ENCODE measurements around the gene TENT4A. TPM values are rescaled to one million over a fixed set of nuclear protein-coding genes. Genes with fewer than 3 reads are reported as not detected.

Gene TENT4A
- total and polyA plus RNA-seq, 10 of the 15 experiments (the other 5 are each of a cell fraction or from before 2014, with no cell fraction given) = 1.4 to 30.6 (median 12.5) TPM

DNA sequence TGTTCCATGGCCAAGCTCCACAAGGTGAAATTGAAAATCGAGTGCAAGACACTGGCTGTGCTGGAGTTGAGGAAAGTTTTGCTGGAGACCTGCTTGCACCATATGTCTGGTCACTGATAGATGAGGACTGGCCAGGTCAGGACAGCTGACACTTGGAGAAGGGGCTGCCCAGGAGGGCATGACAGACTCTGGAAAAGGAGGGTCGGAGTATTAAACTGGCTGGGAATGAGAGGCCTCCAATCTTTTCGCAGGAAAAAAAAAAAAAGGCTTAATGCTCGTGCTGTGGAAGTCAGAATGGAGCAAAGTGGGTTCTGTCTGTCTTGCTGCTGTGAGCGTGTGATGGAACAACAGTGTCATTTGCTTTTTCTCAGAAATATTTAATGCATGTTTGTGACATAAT is 5.5 kb downstream of the TENT4A start (continued):
- TF ChIP-seq, protein P1, sequence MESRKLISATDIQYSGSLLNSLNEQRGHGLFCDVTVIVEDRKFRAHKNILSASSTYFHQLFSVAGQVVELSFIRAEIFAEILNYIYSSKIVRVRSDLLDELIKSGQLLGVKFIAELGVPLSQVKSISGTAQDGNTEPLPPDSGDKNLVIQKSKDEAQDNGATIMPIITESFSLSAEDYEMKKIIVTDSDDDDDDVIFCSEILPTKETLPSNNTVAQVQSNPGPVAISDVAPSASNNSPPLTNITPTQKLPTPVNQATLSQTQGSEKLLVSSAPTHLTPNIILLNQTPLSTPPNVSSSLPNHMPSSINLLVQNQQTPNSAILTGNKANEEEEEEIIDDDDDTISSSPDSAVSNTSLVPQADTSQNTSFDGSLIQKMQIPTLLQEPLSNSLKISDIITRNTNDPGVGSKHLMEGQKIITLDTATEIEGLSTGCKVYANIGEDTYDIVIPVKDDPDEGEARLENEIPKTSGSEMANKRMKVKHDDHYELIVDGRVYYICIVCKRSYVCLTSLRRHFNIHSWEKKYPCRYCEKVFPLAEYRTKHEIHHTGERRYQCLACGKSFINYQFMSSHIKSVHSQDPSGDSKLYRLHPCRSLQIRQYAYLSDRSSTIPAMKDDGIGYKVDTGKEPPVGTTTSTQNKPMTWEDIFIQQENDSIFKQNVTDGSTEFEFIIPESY (IDR thresholded peaks at IDR 0.05) = no peak
- TF ChIP-seq, protein P2, sequence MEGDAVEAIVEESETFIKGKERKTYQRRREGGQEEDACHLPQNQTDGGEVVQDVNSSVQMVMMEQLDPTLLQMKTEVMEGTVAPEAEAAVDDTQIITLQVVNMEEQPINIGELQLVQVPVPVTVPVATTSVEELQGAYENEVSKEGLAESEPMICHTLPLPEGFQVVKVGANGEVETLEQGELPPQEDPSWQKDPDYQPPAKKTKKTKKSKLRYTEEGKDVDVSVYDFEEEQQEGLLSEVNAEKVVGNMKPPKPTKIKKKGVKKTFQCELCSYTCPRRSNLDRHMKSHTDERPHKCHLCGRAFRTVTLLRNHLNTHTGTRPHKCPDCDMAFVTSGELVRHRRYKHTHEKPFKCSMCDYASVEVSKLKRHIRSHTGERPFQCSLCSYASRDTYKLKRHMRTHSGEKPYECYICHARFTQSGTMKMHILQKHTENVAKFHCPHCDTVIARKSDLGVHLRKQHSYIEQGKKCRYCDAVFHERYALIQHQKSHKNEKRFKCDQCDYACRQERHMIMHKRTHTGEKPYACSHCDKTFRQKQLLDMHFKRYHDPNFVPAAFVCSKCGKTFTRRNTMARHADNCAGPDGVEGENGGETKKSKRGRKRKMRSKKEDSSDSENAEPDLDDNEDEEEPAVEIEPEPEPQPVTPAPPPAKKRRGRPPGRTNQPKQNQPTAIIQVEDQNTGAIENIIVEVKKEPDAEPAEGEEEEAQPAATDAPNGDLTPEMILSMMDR (IDR thresholded peaks at IDR 0.05 in 2 of 3, conservative IDR thresholded peaks at IDR 0.05 in 1 of 3; ENCODE audit: control insufficient read depth in 2 of 3, extremely low read depth in 1 of 3, insufficient read depth in 1 of 3, low read depth in 3 of 3, low read length in 3 of 3) = no peak
- TF ChIP-seq SREBF1 (IDR thresholded peaks at IDR 0.05; ENCODE audit: low read length) = no peak
- TF ChIP-seq ZNF622 (IDR thresholded peaks at IDR 0.05) = no peak
- TF ChIP-seq FOS (IDR thresholded peaks at IDR 0.05; ENCODE audit: borderline replicate concordance, extremely low read depth, insufficient read length) = no peak
- TF ChIP-seq, protein P3, sequence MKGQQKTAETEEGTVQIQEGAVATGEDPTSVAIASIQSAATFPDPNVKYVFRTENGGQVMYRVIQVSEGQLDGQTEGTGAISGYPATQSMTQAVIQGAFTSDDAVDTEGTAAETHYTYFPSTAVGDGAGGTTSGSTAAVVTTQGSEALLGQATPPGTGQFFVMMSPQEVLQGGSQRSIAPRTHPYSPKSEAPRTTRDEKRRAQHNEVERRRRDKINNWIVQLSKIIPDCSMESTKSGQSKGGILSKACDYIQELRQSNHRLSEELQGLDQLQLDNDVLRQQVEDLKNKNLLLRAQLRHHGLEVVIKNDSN (IDR thresholded peaks at IDR 0.05; ENCODE audit: borderline replicate concordance, extremely low read length, insufficient read depth, low read depth, low read length) = no peak

DNA sequence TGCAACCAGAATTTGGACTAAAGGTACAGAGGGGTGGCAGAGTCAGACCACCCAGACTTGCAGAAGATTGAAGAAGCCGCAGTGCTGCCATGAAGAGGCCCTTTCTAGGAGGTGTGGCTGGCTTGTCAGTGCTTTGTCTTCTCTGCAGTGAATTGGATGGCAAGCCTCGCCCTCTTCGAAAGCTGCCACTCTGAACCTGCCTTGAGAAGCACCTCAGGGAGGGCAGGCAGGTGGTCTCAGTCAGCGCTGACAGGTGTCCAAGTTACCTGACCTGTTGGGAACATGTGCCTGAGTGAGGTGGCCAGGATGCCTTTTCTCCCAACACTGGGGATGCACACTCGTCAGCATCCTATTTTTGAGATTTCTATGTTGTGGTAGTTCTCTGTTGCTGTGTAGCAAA is 6.2 kb downstream of the TENT4A start:
- DNase-seq (ENCODE audit: low read depth, low spot score) = no peak
- peaks cover 41% of the 10 kb centered on the region for H3K4me1 ChIP-seq (ENCODE audit: control insufficient read depth, insufficient read depth, low read length)
- H3K36me3 ChIP-seq (ENCODE audit: control insufficient read depth in 2 of 2, insufficient read depth in 2 of 2, low read length in 1 of 2) = peaks cover 6 to 20% of the 10 kb centered on the region in 2 experiments; a peak in 3 of 4 replicates
- H3K9me3 ChIP-seq (replicated peaks; ENCODE audit: control insufficient read depth, insufficient read depth, low read length) = no peaks in the 10 kb centered on the region
- in situ Hi-C loops (cut with MboI) (no loop called here), intact Hi-C loops (cut with micrococcal nuclease; ENCODE audit: unreplicated experiment) (loop anchor here (10.0 kb wide), 1 partner anchor 965 kb away; no protein-coding TSS in a partner anchor)
- ChIA-PET SMC1A (ENCODE audit: uncharacterized antibody, unreplicated experiment) (interaction anchor here (1.8 kb wide), 1 partner anchor 10 kb away, joined by 7 read pairs; no protein-coding TSS in a partner anchor), POLR2A (interaction anchor here (4.2 kb wide), 1 partner anchor 9 kb away, joined by 35 read pairs; no protein-coding TSS in a partner anchor), RAD21 (ENCODE audit: unreplicated experiment) (interaction anchor here (1.7 kb wide), 1 partner anchor 10 kb away, joined by 3 read pairs; no protein-coding TSS in a partner anchor), CTCF (interaction anchor here (1.1 to 1.6 kb wide), 3 partner anchors 11 to 26 kb away, joined by 3 to 4 read pairs (median 3); no protein-coding TSS in a partner anchor)
- H3K79me2 ChIP-seq (ENCODE audit: control insufficient read depth, insufficient read depth, low read length) = peaks cover 99% of the 10 kb centered on the region
- no peak for FAIRE-seq
- H2AFZ ChIP-seq (ENCODE audit: control insufficient read depth, low read depth, low read length) = no peak overlapping the region
- peak overlapping the region; percentile 19; the same call in 1 of the 2 replicates for H3K9ac ChIP-seq (ENCODE audit: control insufficient read depth, insufficient read depth, low read length)
- peak overlapping the region; percentile 49; the same call in 1 of the 2 replicates for H3K4me2 ChIP-seq (ENCODE audit: control insufficient read depth, insufficient read depth)
- no peak overlapping the region for H3K27ac ChIP-seq (ENCODE audit: control insufficient read depth, insufficient read depth)
- H3K27me3 ChIP-seq (replicated peaks in 1 of 2; ENCODE audit: control insufficient read depth in 2 of 2, insufficient read depth in 2 of 2, low read length in 1 of 2) = no peaks in the 10 kb centered on the region
- BruUV-seq (replicated peaks) = no TSS peak
- H4K20me1 ChIP-seq (ENCODE audit: control insufficient read depth, insufficient read depth) = peaks cover 20% of the 10 kb centered on the region
- no peak for ATAC-seq
- peak overlapping the region; percentile 45; the same call in 1 of the 2 replicates for H3K4me3 ChIP-seq
- WGBS (ENCODE audit: insufficient coverage, insufficient replicate concordance, low lambda C conversion rate, missing lambda C conversion rate) = 81% methylated on average over 5 of the region's 5 CpGs
- TF ChIP-seq WRNIP1 (IDR thresholded peaks at IDR 0.05; ENCODE audit: borderline replicate concordance, low read depth, low read length) = no peak
- no peak for TF ChIP-seq PML (IDR thresholded peaks at IDR 0.05; ENCODE audit: low read length)
- TF ChIP-seq, protein P4, sequence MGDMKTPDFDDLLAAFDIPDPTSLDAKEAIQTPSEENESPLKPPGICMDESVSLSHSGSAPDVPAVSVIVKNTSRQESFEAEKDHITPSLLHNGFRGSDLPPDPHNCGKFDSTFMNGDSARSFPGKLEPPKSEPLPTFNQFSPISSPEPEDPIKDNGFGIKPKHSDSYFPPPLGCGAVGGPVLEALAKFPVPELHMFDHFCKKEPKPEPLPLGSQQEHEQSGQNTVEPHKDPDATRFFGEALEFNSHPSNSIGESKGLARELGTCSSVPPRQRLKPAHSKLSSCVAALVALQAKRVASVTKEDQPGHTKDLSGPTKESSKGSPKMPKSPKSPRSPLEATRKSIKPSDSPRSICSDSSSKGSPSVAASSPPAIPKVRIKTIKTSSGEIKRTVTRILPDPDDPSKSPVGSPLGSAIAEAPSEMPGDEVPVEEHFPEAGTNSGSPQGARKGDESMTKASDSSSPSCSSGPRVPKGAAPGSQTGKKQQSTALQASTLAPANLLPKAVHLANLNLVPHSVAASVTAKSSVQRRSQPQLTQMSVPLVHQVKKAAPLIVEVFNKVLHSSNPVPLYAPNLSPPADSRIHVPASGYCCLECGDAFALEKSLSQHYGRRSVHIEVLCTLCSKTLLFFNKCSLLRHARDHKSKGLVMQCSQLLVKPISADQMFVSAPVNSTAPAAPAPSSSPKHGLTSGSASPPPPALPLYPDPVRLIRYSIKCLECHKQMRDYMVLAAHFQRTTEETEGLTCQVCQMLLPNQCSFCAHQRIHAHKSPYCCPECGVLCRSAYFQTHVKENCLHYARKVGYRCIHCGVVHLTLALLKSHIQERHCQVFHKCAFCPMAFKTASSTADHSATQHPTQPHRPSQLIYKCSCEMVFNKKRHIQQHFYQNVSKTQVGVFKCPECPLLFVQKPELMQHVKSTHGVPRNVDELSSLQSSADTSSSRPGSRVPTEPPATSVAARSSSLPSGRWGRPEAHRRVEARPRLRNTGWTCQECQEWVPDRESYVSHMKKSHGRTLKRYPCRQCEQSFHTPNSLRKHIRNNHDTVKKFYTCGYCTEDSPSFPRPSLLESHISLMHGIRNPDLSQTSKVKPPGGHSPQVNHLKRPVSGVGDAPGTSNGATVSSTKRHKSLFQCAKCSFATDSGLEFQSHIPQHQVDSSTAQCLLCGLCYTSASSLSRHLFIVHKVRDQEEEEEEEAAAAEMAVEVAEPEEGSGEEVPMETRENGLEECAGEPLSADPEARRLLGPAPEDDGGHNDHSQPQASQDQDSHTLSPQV (IDR thresholded peaks at IDR 0.05) = no peak
- TF ChIP-seq, protein P5, sequence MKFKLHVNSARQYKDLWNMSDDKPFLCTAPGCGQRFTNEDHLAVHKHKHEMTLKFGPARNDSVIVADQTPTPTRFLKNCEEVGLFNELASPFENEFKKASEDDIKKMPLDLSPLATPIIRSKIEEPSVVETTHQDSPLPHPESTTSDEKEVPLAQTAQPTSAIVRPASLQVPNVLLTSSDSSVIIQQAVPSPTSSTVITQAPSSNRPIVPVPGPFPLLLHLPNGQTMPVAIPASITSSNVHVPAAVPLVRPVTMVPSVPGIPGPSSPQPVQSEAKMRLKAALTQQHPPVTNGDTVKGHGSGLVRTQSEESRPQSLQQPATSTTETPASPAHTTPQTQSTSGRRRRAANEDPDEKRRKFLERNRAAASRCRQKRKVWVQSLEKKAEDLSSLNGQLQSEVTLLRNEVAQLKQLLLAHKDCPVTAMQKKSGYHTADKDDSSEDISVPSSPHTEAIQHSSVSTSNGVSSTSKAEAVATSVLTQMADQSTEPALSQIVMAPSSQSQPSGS (IDR thresholded peaks at IDR 0.05; ENCODE audit: low read length) = no peak
- TF ChIP-seq ZNF24 (IDR thresholded peaks at IDR 0.05) = no peak
